HG03460 (cell line): ENCODE measurements around the gene NCOA7.
"Not testable (repeated sequence)": the region's sequence is repeated elsewhere in the genome, so short reads cannot be mapped to it uniquely, and the experiment has no call there.

Source experiments
- ATAC-seq: cut with Tn5 transposase; IDR thresholded peaks from one replicate; pipeline ENCODE4 v1.9.1; 2021; ENCODE audit not compliant: unreplicated experiment

NCOA7 gene

DNA sequence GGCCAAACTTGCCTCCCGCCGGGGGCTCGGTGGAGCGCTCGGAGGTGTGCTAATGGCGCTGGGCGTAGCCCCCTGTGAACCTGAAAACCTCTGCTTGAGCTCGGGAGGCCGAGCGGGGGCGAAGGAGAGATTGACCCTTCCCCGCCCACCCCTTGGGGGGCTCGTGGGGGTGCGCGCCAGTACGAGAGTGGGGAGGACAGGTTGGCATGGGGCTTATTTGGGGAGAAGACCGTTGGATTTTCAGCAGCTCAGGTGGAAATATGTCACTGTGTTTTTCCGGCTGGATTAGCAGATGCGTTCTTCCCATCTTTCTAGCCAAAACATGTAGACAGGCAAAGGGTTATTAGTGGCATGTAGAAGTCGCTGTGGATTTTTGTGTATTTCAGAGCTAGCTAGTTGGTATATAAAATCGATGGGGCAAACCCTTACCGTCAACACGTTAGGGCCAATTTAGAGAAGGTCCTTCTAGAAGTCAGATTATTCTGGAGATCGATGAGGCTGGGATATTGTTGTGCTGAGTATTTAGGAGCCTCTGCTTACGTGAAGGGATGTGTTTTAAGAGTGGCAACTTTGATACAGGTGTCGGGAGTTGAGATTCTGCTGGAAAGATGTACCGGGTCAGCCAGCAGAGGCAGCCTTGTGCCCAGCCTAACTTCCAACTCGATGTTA lies 525 bp downstream of the NCOA7 start:
- peak; percentile 31 for ATAC-seq

DNA sequence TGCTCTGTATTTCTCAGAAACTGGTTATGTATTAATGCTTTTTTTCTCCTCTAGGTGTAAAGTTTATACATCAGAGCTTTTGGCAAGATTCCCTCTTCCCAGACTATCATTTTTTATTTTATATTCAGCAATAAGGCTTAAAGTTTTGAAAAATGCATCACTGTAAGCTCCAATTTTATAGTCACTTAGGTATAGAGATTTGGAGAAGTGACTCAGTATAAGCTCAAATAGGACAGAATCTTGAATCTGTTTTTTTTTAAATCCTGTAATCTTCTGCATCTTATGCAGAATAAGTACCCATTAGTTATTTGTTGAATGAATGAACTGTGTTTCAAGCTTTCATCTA lies 1.0 kb downstream of the NCOA7 start:
- no peak for ATAC-seq

DNA sequence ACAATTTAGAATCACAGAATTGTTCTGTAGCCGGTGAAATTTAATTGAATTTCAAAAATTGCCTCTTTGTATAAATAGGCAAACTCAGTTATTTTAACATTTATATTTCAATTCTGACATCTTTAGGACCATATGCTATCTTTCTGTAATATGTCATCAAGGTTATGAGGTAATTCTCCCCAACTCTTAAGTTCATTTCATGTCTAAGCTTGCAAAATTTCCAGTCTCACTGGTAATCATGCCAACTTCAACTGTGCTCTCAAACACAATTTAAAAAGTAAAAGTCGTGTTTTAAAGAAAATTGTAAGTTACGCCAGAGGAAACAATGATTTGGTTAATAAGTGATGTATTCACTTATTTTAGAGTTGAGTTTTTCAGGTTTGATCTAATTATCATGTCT lies 1.4 kb downstream of the NCOA7 start:
- no peak for ATAC-seq

DNA sequence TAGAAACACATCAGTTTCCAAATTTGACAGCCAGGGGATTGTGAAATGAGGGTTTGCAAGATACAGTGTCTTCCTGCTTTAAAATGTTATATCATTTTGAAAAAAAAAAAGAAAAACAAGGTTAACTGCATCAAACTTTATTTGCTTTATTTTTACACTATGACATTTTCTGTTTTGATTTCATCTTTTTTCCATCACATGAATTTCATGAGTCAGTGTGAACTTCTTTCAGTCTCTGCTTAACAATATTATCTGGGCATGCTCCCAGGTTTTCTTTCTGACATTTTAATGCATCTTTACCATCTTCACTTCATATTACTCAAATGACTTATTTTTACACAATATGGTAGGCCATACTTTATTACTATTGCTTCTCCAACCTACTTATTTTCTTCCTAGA lies 1.9 kb downstream of the NCOA7 start:
- no peak for ATAC-seq

DNA sequence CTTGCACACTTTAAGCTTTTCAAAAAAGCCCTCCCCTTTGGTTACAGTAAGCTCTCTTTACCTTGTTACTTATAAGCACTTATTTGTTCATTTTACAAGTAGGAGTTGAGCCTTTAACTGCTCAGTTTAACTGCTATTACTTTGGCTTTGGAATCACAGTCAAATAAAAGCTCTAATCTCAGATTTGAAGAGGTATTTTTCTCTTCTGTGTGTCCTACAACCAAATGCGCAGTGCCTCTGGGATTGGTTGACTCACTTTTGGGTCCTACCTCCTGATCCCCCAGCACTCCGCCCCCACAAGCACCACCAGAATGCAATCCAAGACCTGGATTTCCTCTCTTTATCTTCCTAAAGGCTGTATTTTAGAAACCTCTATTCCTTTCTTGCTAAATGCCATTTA lies 2.5 kb downstream of the NCOA7 start:
- ATAC-seq: no peak

DNA sequence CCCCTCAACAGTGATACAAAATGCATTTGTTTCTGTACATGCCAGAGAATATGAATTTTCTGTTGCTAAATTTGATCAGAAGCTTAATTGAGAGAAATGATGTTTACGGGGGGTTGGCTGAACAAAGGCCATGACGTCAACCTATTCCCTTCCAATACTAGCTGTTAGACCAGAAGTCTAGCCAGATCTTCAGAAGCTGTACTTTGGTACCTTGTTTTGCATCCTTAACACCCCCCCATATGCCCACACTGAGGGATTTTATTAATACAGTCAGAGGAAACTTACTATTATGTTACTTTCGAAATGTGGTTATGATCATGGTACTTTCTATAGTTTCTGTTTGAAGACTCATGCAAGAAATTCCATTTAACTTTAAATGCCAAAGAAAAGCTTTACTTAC lies 3.1 kb downstream of the NCOA7 start:
- no peak for ATAC-seq

DNA sequence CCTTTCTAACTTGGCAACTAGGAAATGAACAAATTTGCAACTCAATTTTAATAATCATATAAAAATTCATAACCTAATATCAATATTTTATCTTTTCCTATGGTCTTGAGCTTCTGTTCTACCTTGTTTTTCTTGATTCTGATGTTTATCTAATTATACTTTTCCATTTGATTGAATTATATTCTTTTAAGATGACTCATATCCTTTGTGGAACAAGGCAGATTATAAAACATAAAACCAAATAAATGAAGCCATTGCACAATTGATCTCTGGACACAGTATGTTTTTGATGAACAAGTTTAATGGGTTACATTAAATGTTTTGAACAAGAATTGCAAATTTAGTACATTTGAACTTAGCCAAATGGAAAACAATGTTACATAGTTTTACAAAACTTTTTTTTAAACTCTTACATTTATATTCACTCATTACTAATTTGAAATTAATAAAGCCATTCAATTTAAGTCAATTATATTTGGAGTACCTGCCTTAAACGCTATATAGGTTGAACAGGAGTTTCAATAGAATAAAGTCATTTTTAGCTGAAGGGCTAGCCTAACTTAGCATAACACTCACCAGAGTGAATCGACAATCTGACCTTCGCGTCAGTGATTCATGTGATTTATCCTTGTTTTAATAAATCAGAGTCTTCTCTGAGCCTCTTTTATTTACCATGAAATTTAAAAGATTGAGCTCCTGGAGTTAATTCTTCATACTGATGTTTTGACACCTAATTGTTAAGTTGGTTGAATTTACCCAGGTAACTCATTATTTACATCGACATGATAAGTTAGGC lies 3.8 kb downstream of the NCOA7 start:
- ATAC-seq: no peak

DNA sequence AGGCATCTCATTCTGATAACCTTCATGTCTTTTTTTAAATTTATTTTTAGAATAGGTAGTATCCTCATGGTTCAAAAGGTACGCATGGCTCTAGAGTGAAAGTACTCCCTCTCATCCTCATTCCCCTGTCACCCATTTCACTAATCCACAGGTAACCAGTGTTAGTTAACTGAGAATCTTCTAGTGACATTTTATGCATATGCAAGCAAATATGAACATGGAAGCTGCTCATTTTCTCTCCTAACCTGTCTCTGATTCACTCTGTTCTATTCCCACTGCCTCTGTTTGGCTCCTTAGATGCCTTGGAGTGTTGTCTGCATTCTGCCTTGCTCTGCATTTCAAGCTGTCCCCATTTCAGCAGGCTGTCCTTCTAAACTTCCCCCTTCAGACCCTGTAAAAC lies 4.5 kb downstream of the NCOA7 start:
- ATAC-seq: no peak

DNA sequence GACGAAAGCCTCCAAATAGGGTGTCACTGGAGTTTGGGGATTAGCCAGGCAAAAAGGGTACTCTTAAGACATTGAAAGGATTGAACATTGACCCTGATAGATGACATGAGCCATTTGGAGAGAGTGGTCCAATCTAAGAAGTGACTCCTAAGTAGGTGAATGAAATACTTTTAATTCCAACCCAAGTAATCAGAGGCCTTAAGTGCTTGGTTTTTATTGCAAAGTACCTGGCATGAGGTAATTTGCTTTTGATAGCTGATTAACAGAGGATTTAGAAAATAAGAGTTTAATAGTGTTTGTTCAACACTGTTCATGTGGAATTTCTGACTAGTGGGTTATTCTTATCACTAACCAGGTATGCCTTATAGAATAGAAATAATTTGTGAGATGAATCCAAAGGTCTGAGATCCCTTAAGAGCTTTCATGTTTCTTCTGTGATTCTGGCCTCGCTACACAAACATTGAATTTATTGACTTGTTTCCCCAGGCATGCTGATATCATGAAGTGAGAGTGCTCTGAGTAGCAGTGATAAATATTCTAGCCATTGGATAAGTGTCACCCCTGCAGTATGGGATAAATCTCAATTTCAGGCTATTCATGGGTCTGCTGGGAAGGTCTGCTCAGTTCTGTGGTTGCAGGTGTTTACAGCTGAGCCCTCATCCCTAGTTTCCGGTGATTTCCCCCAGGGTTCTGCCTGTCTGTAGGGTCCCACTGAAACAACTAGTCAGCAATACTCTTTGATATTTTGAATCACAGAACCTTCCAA lies 6.5 kb downstream of the NCOA7 start:
- no peak for ATAC-seq

DNA sequence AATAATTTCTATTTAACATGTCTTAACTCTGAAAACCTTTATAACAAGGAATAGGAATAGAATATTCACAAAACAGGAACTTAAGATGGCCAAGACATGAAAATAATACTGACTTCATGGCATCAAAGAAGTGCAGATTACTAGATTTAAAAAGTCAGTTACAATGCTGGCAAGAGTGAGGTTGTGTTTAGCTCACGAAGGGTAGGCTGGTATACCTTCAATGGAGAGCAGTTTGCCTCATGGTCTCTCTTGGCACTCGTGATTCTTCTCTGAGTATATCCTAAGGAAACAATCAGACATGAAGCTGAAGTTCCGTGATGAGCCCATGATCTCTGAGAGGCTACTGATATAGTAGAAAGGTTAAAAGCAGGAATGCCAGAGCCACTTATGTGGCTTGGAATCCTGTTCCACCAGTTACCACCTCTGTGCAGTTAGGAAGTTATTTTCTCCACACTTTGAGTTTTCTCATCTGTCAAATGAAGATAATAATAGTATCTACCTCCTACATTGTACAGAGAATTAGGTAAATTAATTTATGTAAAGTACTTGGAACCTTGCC lies 7.2 kb downstream of the NCOA7 start:
- ATAC-seq: no peak

DNA sequence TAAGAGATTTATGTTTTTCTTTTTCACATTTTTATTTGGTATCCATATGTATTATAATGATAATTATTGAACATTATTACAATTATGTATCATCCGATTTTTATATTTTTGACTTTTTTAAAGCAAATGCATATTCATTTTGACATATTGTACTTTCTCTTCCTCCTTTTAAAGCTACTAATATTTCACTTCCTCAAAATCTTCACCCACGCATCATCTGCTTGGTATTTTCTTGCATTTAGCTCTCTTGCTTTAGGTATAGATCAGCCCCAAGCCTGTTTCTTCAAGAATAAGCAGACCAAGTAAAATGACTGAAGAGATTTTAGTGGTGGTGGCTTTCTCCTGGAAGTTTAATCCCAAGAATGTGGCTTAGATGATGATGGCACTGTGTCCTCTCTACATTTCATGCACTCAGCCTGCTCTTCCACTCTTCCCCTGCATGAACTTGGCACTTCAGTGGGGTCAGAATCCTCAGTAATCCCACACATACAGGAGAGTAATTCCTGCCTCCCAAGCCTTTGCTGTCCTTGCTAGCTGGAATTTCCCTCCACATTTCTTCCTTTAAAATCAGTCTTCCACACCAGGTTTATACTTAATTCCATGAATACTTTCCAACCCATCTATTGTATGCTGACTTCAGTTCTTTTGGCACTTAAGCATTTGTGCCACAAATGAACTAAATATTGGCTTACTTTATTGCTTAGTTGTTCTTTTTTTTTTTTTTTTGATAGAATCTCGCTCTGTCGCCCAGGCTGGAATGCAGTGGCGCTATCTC lies 8.2 kb downstream of the NCOA7 start:
- ATAC-seq: peak; percentile 89

DNA sequence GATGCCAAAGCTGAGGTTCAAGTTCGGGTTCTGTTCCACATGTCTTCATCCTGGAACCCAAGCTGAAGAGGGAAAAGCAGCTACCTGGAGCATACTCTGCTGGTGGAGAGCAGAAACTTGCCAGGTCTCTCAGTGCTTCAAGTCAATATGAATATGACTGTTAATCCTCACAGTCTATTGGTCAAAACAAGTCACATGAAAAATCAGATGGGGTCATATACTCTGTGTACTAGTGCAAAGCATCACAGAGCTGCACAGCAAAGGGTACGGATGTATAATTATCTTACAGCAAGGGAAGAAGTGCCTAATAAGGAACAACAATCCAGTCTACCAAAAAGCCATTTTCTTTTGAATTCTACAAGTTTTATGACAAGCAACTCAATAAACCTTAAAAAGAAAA lies 11.6 kb downstream of the NCOA7 start:
- ATAC-seq: no peak

DNA sequence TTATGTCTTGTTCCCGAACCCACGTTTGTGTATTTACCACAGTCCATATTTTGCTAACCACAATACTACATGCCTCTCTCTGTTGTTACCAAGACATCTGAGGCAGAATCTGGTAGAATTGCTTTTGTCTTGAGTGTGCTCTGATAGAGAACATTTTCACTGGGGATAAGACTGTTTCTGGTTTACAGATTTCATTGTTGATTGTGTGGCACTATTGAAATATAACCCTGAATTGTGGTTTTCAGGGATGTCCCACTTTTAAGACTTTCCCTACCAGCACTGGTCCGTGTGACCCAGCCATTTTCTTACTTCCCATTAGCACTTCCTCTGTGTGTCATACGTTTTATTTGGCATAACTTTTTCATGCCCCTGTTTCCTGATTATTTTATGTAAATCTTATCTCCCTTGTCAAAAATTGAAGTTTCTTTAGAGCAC lies 12.2 kb downstream of the NCOA7 start:
- ATAC-seq: no peak

DNA sequence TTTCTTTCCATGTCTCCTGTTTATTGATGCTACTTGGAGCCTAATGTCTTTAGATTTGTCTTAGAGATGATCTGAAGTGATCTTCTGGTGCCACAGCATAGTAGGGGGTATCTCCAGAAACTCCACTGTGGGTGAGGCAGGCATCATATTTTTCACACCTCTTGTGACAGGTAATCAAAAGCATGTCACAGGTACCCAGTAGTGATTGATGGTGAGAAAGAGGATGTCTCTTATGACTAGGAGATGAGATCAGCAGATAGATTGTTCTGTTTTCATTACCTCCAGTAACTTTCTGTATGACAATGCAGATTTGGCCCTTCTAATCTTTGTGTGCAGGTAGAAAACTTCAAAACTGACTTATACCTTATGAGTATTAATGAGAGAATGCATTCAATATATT lies 13.5 kb downstream of the NCOA7 start:
- ATAC-seq: peak; percentile 47

DNA sequence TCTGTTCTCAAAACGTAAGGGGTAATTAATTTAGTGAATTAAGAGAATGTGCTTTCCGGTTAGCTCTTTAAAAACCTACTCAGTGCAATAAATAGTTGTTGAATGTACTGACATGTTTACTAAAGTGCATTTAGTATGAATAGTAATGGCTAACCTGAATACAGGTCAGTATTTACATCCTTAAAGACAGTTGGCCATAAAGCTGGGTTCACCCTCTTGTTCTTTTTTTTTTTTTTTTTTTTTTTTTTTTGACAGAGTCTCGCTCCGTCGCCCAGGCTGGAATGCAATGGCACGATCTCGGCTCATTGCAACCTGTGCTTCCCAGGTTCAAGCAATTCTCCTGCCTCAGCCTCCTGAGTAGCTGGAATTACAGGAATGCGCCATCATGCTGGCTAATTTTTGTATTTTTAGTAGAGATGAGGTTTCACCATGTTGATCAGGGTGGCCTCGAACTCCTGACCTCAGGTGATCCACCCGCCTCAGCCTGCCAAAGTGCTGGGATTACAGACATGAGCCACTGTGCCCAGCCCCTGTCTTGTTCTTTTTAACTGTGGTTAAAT lies 14.2 kb downstream of the NCOA7 start:
- not testable (repeated sequence) for ATAC-seq

DNA sequence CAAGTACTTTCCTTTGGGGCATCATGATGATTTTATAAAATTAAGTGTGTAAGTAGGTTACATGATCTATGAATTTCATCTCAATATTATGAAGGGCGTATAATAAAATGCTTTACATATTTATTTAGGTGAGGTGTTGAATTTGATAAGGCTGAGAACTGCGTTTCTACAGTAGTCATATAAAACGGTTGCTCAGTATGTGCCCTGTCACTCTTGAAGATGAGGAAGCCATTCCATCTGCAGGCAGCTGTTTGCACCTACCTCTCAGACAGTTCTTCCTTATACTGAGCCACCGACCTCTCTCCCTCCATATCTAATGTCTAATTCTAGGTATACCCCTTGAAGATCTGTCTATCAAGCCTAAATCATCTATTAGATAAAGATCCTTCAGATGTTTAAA lies 16.1 kb downstream of the NCOA7 start:
- ATAC-seq: no peak

DNA sequence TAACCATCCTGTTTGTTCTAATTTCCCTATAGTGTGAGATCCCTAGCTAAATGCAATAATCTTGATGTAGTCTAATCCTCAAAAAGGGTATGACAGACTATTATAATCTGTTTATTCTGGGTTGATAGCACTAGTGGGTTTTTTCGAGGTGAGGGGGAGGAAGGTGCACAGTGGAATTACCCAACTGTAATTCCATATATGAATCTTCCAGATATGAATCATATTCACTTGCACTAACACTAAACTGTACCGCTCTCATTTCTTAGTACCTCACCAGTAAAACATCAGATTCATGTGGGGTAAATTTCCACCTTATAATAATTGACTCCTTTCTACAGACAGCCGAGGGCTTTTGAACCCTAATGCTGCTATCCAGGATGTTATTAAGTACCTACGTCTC lies 16.5 kb downstream of the NCOA7 start:
- no peak for ATAC-seq

DNA sequence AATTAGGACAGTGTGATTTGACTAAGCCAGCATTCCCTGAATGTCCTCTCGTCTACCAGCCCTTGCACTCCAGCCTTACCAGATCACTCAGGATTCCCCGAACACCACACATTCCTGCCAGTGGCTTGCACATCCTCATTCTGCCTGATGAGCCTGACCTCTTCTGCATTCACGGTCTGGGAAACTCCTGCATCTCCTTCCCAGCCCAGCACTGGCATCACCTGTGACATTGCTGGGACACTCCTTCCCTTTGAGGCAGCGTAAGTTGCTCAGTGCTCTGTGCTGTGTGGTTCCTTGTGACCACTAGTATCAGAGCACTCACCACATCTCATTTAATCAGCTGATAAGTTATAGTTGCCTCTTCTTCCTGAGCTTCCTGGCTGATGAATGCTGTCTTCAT lies 17.3 kb downstream of the NCOA7 start:
- peak; percentile 26 for ATAC-seq

DNA sequence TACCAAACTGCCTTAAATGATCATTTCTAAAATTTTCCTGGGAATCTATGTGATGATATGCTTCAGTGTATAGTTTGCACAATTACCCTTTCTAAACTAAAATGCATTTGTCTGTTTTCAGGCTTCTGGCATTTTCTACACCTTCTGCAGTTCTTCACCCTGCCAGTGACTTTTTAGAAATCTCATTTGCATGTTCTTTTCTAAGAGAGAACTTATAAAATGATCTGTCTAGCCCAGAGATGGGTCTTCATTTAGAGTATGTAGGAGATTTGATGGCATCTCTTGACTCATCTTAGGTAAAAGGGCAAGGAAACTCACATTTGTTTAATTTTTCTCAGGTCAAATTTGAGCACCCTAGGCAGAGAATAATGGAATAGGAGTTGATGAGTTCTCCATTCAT lies 17.8 kb downstream of the NCOA7 start:
- ATAC-seq: no peak

DNA sequence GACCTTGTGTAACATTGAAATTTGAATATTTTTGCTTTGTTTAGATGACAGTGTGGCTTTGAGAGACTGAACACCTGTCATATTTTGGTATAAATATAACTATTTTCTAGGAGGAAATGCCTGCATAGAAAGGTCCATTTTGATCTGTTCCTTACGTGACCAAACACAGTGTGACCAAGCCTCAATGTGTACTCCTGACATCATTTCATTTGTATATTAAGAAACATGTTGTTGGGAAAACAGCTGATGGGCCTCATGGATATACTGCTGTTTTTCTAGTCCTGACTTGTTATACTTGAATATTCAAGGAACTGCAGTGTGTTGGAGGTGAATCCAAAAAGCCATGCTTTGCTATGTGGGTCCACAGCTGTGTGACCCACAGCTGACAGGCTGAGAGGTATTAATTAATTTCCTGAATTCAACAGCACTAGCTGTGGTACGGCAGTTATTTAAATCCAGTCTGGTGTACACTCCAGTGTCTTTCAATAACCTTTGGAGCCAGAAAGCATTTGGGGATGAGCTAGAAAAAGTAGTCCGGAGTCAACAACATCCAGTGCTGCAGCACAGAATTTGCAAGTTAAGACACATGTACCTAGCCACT lies 18.9 kb downstream of the NCOA7 start:
- no peak for ATAC-seq
